CD14-positive monocyte (primary cell): ENCODE measurements around the gene LCLAT1. TPM values are rescaled to one million over a fixed set of nuclear protein-coding genes. Genes with fewer than 3 reads are reported as not detected.

Source experiments
- DNase-seq, 3 donors: peaks; one replicate each; pipeline ENCODE4 v3.0.0-alpha.2; 2011 to 2022
- H2AFZ ChIP-seq: 2 replicates; pipeline ENCODE4 v1.6.0; 2012; ENCODE audit warnings: mild to moderate bottlenecking, low read depth, low read length, inconsistent platforms; ENCODE audit not compliant: insufficient read depth, poor library complexity, severe bottlenecking
- H3K27ac ChIP-seq, 2 donors: 1 replicate in 1 of 2; 2 replicates in 1 of 2; pipeline ENCODE4 v1.5.1; 2012 to 2013; ENCODE audit warnings: low read length in 2 of 2, control low read depth in 1 of 2, inconsistent platforms in 1 of 2, low read depth in 1 of 2, mild to moderate bottlenecking in 1 of 2
- H3K27me3 ChIP-seq, 2 donors: one replicate each; pipeline versions ENCODE4 v1.6.0 to v1.6.1; 2011 to 2013; ENCODE audit warnings: low read length in 2 of 2; ENCODE audit not compliant: control insufficient read depth in 2 of 2, insufficient read depth in 2 of 2
- H3K36me3 ChIP-seq, 2 donors: replicated peaks in 1 of 2; 1 replicate in 1 of 2; 2 replicates in 1 of 2; pipeline versions ENCODE4 v1.5.1 to v1.6.1; 2012 to 2013; ENCODE audit warnings: low read length in 2 of 2, control low read depth in 1 of 2, inconsistent platforms in 1 of 2, mild to moderate bottlenecking in 1 of 2; ENCODE audit not compliant: insufficient read depth in 2 of 2, control insufficient read depth in 1 of 2
- H3K4me1 ChIP-seq, 2 donors: 1 replicate in 1 of 2; 2 replicates in 1 of 2; pipeline versions ENCODE4 v1.5.1 to v1.6.1; 2012 to 2013; ENCODE audit warnings: low read length in 2 of 2, control low read depth in 1 of 2, inconsistent platforms in 1 of 2, mild to moderate bottlenecking in 1 of 2, moderate library complexity in 1 of 2; ENCODE audit not compliant: insufficient read depth in 2 of 2, control insufficient read depth in 1 of 2
- H3K4me2 ChIP-seq: replicated peaks from 2 replicates; pipeline ENCODE3; 2012; ENCODE audit warnings: low read length, moderate library complexity, mild to moderate bottlenecking; ENCODE audit not compliant: poor library complexity, severe bottlenecking; ENCODE audit errors: extremely low read depth
- H3K4me3 ChIP-seq, 3 experiments: fragments of 200-600 bp in 1 of 3; sonication (generic) in 1 of 3; replicated peaks in 1 of 3; 1 replicate in 2 of 3; 2 replicates in 1 of 3; pipeline ENCODE4 v1.5.1; 2011 to 2013; ENCODE audit warnings: low read length in 3 of 3, mild to moderate bottlenecking in 3 of 3, control low read depth in 2 of 3, low read depth in 2 of 3, inconsistent platforms in 1 of 3, moderate library complexity in 1 of 3
- H3K79me2 ChIP-seq: 2 replicates; pipeline ENCODE4 v1.6.0; 2012; ENCODE audit warnings: mild to moderate bottlenecking, control low read depth, inconsistent platforms, low read length, moderate library complexity; ENCODE audit not compliant: insufficient read depth
- H3K9ac ChIP-seq: 2 replicates; pipeline ENCODE4 v1.6.0; 2017; ENCODE audit warnings: low read length, mild to moderate bottlenecking; ENCODE audit not compliant: insufficient read depth, poor library complexity, severe bottlenecking
- H3K9me3 ChIP-seq, 2 donors: replicated peaks in 1 of 2; 1 replicate in 1 of 2; 2 replicates in 1 of 2; pipeline versions ENCODE4 v1.5.1 to v1.6.1; 2012 to 2013; ENCODE audit warnings: low read length in 2 of 2, control low read depth in 1 of 2; ENCODE audit not compliant: control insufficient read depth in 1 of 2, insufficient read depth in 1 of 2
- H4K20me1 ChIP-seq: 2 replicates; pipeline ENCODE4 v1.6.0; 2012; ENCODE audit warnings: mild to moderate bottlenecking, low read length, control low read depth, moderate library complexity; ENCODE audit not compliant: insufficient read depth
- H3K27ac Mint-ChIP-seq, 7 donors: one replicate each; pipeline ENCODE4 v1.8.0; 2020; ENCODE audit warnings: mild to moderate bottlenecking in 7 of 7, mixed read lengths in 7 of 7, moderate library complexity in 6 of 7, inconsistent platforms in 2 of 7
- H3K27me3 Mint-ChIP-seq, 3 donors: one replicate each; pipeline ENCODE4 v1.8.0; 2021 to 2022; ENCODE audit warnings: low read depth in 3 of 3, mild to moderate bottlenecking in 3 of 3, mixed read lengths in 3 of 3, moderate library complexity in 3 of 3, inconsistent platforms in 1 of 3
- H3K36me3 Mint-ChIP-seq, 2 donors: one replicate each; pipeline ENCODE4 v1.8.0; 2020; ENCODE audit warnings: mixed read lengths in 2 of 2, inconsistent platforms in 1 of 2, mild to moderate bottlenecking in 1 of 2
- H3K4me1 Mint-ChIP-seq: one replicate; pipeline ENCODE4 v1.8.0; 2020; ENCODE audit warnings: mild to moderate bottlenecking, mixed read lengths
- H3K4me3 Mint-ChIP-seq, 2 donors: one replicate each; pipeline ENCODE4 v1.8.0; 2020; ENCODE audit warnings: mild to moderate bottlenecking in 2 of 2, mixed read lengths in 2 of 2, moderate library complexity in 1 of 2
- H3K9me3 Mint-ChIP-seq, 7 donors: one replicate each; pipeline ENCODE4 v1.8.0; 2020 to 2022; ENCODE audit warnings: mixed read lengths in 7 of 7, mild to moderate bottlenecking in 6 of 7, moderate library complexity in 6 of 7, inconsistent platforms in 2 of 7
- WGBS: methylation state at CpG from one replicate; pipeline ENCODE4 v1.1.5; 2013; ENCODE audit warnings: missing lambda C conversion rate; ENCODE audit not compliant: insufficient coverage; 5-methylcytosine and 5-hydroxymethylcytosine counted together
- intact Hi-C, 2 donors: fragments of 100-400 bp; cut with micrococcal nuclease; formaldehyde crosslinking; loops; one replicate each; pipeline versions ENCODE4 v1.15.0 to v1.15.1; 2023
- polyA plus RNA-seq, 3 donors: library from polyadenylated mRNA; depleted of rRNA in 1 of 3; unstranded in 2 of 3; stranded (reverse) in 1 of 3; fragments of 300-500 nt in 2 of 3; fragments of >200 nt in 1 of 3; fragmentation: Illumina TruSeq in 2 of 3; gene quantifications; 1 replicate in 2 of 3; 2 replicates in 1 of 3; pipeline ENCODE4 v1.2.3, GENCODE V29; 2012 to 2021
- TF ChIP-seq, protein P1 (sequence below): fragments of 200-600 bp; IDR thresholded peaks from one replicate; pipeline ENCODE4 v1.8.0; 2022; ENCODE audit warnings: antibody characterized with exemption, mild to moderate bottlenecking

LCLAT1 gene
- polyA plus RNA-seq, 3 donors, result 1.2 to 5.7 (median 1.3) TPM

DNA sequence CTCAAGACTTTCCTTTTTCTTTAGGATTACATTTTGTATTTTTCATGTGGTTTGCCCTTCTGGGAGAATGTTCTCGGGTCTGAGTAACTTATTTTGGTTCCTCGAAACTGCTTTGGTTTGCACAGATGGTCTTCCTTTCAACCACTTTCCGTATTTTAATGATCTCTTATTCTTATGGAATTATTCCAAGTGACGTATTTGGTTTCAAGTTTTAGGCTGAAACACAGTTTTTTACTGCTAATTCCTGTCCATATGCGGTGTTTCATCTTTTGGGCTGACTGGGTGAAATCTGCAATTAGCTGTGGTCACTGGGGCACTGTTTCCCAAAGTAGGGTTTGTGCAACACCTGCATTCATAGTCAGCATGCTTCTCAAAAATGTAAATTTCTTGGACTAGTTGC, 237.5 kb downstream of the LCLAT1 start:
- WGBS, result 90% methylated on average over 3 of the region's 5 CpGs
- Mint-ChIP-seq H3K27me3 (peaks cover 0 to 6% (median 5%) of the 10 kb centered on the region in 3 donors), H3K27ac (no peak overlapping the region), H3K4me3 (no peak overlapping the region), H3K9me3 (no peaks in the 10 kb centered on the region), H3K36me3 (no peaks in the 10 kb centered on the region), H3K4me1 (peaks cover 2% of the 10 kb centered on the region)
- no peaks in the 10 kb centered on the region for H3K4me1 ChIP-seq
- H3K79me2 ChIP-seq, result no peaks in the 10 kb centered on the region
- H3K36me3 ChIP-seq, result no peaks in the 10 kb centered on the region
- H3K4me2 ChIP-seq, result no peak overlapping the region
- no peak overlapping the region for H2AFZ ChIP-seq
- no peaks in the 10 kb centered on the region for H3K9me3 ChIP-seq
- no peaks in the 10 kb centered on the region for H4K20me1 ChIP-seq
- intact Hi-C loops, result no loop called here
- no peak for DNase-seq
- H3K27ac ChIP-seq, result no peak overlapping the region
- no peak overlapping the region for H3K4me3 ChIP-seq
- TF ChIP-seq, protein P1, sequence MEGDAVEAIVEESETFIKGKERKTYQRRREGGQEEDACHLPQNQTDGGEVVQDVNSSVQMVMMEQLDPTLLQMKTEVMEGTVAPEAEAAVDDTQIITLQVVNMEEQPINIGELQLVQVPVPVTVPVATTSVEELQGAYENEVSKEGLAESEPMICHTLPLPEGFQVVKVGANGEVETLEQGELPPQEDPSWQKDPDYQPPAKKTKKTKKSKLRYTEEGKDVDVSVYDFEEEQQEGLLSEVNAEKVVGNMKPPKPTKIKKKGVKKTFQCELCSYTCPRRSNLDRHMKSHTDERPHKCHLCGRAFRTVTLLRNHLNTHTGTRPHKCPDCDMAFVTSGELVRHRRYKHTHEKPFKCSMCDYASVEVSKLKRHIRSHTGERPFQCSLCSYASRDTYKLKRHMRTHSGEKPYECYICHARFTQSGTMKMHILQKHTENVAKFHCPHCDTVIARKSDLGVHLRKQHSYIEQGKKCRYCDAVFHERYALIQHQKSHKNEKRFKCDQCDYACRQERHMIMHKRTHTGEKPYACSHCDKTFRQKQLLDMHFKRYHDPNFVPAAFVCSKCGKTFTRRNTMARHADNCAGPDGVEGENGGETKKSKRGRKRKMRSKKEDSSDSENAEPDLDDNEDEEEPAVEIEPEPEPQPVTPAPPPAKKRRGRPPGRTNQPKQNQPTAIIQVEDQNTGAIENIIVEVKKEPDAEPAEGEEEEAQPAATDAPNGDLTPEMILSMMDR, result no peak
- H3K9ac ChIP-seq, result no peak overlapping the region
- H3K27me3 ChIP-seq, result no peaks in the 10 kb centered on the region

DNA sequence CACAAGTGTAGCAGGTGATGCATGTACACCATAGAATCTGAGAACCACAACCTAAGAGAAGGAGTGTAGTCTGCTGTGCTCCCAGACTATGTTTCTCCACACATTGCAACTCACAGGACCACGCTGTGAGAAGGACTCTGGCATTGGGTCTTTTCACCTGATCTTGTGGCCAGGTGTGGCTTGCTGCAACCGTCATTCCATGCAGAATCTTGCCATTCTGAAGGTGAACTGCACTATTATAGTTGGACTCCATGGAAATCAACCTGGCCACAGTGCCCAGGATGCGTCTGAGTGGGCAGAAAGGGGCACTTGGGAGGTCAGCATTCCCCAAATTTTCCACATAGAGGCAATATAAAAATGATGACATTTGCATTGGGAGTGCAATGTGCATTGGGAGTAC, 237.9 kb downstream of the LCLAT1 start:
- no peak for DNase-seq
- intact Hi-C loops, result no loop called here
- Mint-ChIP-seq H3K4me1 (peaks cover 2% of the 10 kb centered on the region), H3K27me3 (peaks cover 0 to 6% (median 5%) of the 10 kb centered on the region in 3 donors), H3K36me3 (no peaks in the 10 kb centered on the region), H3K9me3 (no peaks in the 10 kb centered on the region), H3K27ac (no peak overlapping the region), H3K4me3 (no peak overlapping the region)
- no peak overlapping the region for H3K4me2 ChIP-seq
- H2AFZ ChIP-seq, result no peak overlapping the region
- no peaks in the 10 kb centered on the region for H3K4me1 ChIP-seq
- no peaks in the 10 kb centered on the region for H3K36me3 ChIP-seq
- WGBS, result 100% methylated on average over 2 of the region's 3 CpGs
- H3K27ac ChIP-seq, result no peak overlapping the region
- H3K9ac ChIP-seq, result no peak overlapping the region
- H3K27me3 ChIP-seq, result no peaks in the 10 kb centered on the region
- no peaks in the 10 kb centered on the region for H4K20me1 ChIP-seq
- TF ChIP-seq, protein P1, result no peak
- H3K4me3 ChIP-seq, result no peak overlapping the region
- no peaks in the 10 kb centered on the region for H3K79me2 ChIP-seq
- H3K9me3 ChIP-seq, result no peaks in the 10 kb centered on the region
